Spleen (tissue), 7 donors: ENCODE results near the gene RAB15.

Source experiments
- POLR2AphosphoS5 ChIP-seq, 3 donors: sonication (generic); formaldehyde crosslinking; IDR thresholded peaks; one replicate each; pipeline ENCODE4 v1.5.1; 2017; ENCODE audit warnings: antibody characterized with exemption in 3 of 3
- TF ChIP-seq, protein P1 (sequence below), 11 experiments: fragments of 200-600 bp in 7 of 11; fragments of 450-650 bp in 4 of 11; sonication (generic) in 4 of 11; IDR thresholded peaks in 8 of 11; conservative IDR thresholded peaks in 3 of 11; 1 replicate in 7 of 11; 2 replicates in 4 of 11; pipeline versions ENCODE4 v1.4.0 to v1.8.0; 2016 to 2021; ENCODE audit warnings: antibody characterized with exemption in 11 of 11, inconsistent platforms in 4 of 11, mild to moderate bottlenecking in 1 of 11
- donor health status: DM: no; HTN: no; CAD: no; lungs with moderate emphysema.
- donor health status: DM: no; HTN: no; CAD: no.
- donor health status: DM: no; HTN: no; CAD: no.

DNA sequence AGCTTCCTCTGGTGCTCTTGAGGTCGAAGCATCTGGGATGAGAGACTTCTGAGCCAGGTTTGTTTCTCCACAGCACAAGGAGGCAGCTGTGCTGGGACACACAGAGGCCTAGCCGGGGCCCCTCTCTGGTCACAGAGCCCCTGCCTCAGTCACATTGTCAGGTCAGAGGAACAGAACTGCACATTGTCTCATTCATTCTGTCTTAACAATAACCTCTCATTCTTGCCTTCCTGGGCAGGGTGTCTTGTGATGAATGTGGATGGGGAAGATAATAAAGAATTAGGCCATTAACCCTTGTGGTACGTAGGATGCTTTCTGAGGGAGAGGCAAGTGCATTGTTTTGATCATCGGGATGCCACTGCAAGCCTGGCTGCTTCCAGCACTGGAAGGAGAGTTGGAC lies 44.3 kb upstream of the RAB15 start:
- TF ChIP-seq POLR2AphosphoS5 (IDR thresholded peaks at IDR 0.05) = no peak
- TF ChIP-seq, protein P1, sequence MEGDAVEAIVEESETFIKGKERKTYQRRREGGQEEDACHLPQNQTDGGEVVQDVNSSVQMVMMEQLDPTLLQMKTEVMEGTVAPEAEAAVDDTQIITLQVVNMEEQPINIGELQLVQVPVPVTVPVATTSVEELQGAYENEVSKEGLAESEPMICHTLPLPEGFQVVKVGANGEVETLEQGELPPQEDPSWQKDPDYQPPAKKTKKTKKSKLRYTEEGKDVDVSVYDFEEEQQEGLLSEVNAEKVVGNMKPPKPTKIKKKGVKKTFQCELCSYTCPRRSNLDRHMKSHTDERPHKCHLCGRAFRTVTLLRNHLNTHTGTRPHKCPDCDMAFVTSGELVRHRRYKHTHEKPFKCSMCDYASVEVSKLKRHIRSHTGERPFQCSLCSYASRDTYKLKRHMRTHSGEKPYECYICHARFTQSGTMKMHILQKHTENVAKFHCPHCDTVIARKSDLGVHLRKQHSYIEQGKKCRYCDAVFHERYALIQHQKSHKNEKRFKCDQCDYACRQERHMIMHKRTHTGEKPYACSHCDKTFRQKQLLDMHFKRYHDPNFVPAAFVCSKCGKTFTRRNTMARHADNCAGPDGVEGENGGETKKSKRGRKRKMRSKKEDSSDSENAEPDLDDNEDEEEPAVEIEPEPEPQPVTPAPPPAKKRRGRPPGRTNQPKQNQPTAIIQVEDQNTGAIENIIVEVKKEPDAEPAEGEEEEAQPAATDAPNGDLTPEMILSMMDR (IDR thresholded peaks at IDR 0.05 in 8 of 11, conservative IDR thresholded peaks at IDR 0.05 in 3 of 11) = no peak
